Measurements from ENCODE around the gene CABP7. TPM values are rescaled to one million over a fixed set of nuclear protein-coding genes. Genes with fewer than 3 reads are reported as not detected.

Gene CABP7
- total RNA-seq, 1 experiment from 2014 or later = 2.1 TPM

DNA sequence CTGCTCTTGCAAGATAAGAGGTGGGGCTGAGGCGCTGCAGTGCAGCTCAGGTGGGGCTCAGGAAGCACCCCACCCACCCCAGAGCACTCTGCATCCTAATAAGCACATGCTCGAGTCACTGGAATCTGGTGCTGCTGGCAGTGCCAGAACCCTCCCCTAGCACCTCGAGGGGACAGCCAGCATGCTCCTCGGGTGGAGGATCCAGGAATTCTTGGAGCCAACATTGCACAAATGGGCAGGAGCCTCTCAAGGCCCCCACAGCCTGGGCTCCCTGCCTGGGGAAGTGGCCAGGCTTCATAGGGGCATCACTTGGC is 27.5 kb upstream of the CABP7 start:
- Histone ChIP-seq H3K4me1 (ENCODE audit: control insufficient read depth, insufficient read depth, low read length) (no peaks in the 10 kb centered on the region; the same call in 1 of the 2 replicates), H3K9me3 (ENCODE audit: control insufficient read depth, insufficient read depth, low read depth, low read length) (no peaks in the 10 kb centered on the region), H3K27ac (ENCODE audit: low read length) (no peak overlapping the region), H3K36me3 (ENCODE audit: control insufficient read depth, insufficient read depth, low read length) (no peaks in the 10 kb centered on the region; the same call in 1 of the 2 replicates), H3K27me3 (ENCODE audit: control insufficient read depth, insufficient read depth, low read length) (no peaks in the 10 kb centered on the region), H3K4me3 (ENCODE audit: low read depth in 2 of 2, low read length in 2 of 2) (no peak overlapping the region)
- POLR2A ChIA-PET = no interaction called here
- in situ Hi-C loops (cut with HindIII; ENCODE audit: low pct_unique_long_range_greater_than_20kb, low sequenced_read_pairs) (no loop called here), intact Hi-C loops (cut with micrococcal nuclease; ENCODE audit: unreplicated experiment) (no loop called here)
- no TSS peak for BruUV-seq (replicated peaks)
- CTCF ChIA-PET = no interaction called here
- no peak for ATAC-seq
- no peak for DNase-seq (ENCODE audit: low read depth, low spot score)
- no peak for TF ChIP-seq POLR2AphosphoS5 (IDR thresholded peaks at IDR 0.05; ENCODE audit: low read depth, low read length)
- TF ChIP-seq TCF7L2 (IDR thresholded peaks at IDR 0.05; ENCODE audit: low read depth, low read length) = no peak
- TF ChIP-seq SIN3A (IDR thresholded peaks at IDR 0.05; ENCODE audit: borderline replicate concordance, insufficient read depth, low read depth, low read length) = no peak
- no peak for TF ChIP-seq REST (IDR thresholded peaks at IDR 0.05; ENCODE audit: insufficient read depth in 1 of 2, low read depth in 2 of 2, low read length in 1 of 2)
- TF ChIP-seq, protein P1, sequence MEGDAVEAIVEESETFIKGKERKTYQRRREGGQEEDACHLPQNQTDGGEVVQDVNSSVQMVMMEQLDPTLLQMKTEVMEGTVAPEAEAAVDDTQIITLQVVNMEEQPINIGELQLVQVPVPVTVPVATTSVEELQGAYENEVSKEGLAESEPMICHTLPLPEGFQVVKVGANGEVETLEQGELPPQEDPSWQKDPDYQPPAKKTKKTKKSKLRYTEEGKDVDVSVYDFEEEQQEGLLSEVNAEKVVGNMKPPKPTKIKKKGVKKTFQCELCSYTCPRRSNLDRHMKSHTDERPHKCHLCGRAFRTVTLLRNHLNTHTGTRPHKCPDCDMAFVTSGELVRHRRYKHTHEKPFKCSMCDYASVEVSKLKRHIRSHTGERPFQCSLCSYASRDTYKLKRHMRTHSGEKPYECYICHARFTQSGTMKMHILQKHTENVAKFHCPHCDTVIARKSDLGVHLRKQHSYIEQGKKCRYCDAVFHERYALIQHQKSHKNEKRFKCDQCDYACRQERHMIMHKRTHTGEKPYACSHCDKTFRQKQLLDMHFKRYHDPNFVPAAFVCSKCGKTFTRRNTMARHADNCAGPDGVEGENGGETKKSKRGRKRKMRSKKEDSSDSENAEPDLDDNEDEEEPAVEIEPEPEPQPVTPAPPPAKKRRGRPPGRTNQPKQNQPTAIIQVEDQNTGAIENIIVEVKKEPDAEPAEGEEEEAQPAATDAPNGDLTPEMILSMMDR (IDR thresholded peaks at IDR 0.05) = no peak

DNA sequence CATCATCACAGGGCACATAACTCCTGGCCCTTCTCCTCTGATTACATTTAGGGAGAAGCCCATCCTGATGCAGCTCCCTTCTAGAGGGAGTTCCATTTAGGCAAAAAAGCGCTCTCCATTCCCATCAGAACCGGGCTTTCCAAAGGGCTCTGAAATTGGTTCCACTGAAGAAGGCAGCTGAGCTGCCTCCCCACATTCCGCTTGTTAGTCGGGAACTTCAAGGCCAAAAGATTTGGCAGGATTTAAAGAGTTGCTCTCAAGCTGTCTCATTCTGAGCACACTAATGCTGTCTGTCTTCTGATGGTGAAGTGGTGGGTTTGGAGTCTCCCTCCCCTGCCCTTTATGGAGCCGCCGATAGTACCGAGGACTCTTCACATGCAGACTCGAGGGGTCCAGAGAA is 26.6 kb upstream of the CABP7 start:
- no peak for TF ChIP-seq REST (IDR thresholded peaks at IDR 0.05; ENCODE audit: insufficient read depth in 1 of 2, low read depth in 2 of 2, low read length in 1 of 2)
- TF ChIP-seq TCF7L2 (IDR thresholded peaks at IDR 0.05; ENCODE audit: low read depth, low read length) = no peak
- TF ChIP-seq POLR2AphosphoS5 (IDR thresholded peaks at IDR 0.05; ENCODE audit: low read depth, low read length) = no peak
- TF ChIP-seq, protein P1 (IDR thresholded peaks at IDR 0.05) = no peak
- TF ChIP-seq SIN3A (IDR thresholded peaks at IDR 0.05; ENCODE audit: borderline replicate concordance, insufficient read depth, low read depth, low read length) = no peak
- no peak for DNase-seq (ENCODE audit: low read depth, low spot score)
- no peak overlapping the region for H3K4me3 ChIP-seq (ENCODE audit: low read depth in 2 of 2, low read length in 2 of 2)
- in situ Hi-C loops (cut with HindIII; ENCODE audit: low pct_unique_long_range_greater_than_20kb, low sequenced_read_pairs) = no loop called here
- H3K27ac ChIP-seq (ENCODE audit: low read length) = no peak overlapping the region
- POLR2A ChIA-PET = interaction anchor here (0.6 kb wide), 1 partner anchor 384 kb away, joined by 3 read pairs; no protein-coding TSS in a partner anchor
- no TSS peak for BruUV-seq (replicated peaks)
- ATAC-seq = no peak
- intact Hi-C loops (cut with micrococcal nuclease; ENCODE audit: unreplicated experiment) = no loop called here
- H3K4me1 ChIP-seq (ENCODE audit: control insufficient read depth, insufficient read depth, low read length) = no peaks in the 10 kb centered on the region; the same call in 1 of the 2 replicates
- no peaks in the 10 kb centered on the region; the same call in 1 of the 2 replicates for H3K36me3 ChIP-seq (ENCODE audit: control insufficient read depth, insufficient read depth, low read length)
- no peaks in the 10 kb centered on the region for H3K9me3 ChIP-seq (ENCODE audit: control insufficient read depth, insufficient read depth, low read depth, low read length)
- CTCF ChIA-PET = no interaction called here
- no peaks in the 10 kb centered on the region for H3K27me3 ChIP-seq (ENCODE audit: control insufficient read depth, insufficient read depth, low read length)

Data from Panc1 (cell line).